HepG2 (cell line): ENCODE data around the gene RAB3C. TPM values are rescaled to one million over a fixed set of nuclear protein-coding genes. Genes with fewer than 3 reads are reported as not detected.

Source experiments
- ARID5B ChIP-seq: IDR thresholded peaks from 2 replicates; pipeline ENCODE4 v1.4.0; 2020; ENCODE audit warnings: mild to moderate bottlenecking, missing genetic modification reagents
- FOXP4 ChIP-seq: sonication (generic); formaldehyde crosslinking; IDR thresholded peaks from 2 replicates; pipeline ENCODE4 v1.4.0; 2020; ENCODE audit warnings: missing genetic modification reagents
- HDAC1 ChIP-seq: sonication (generic); formaldehyde crosslinking; IDR thresholded peaks from 2 replicates; pipeline ENCODE4 v1.5.1; 2020; ENCODE audit warnings: mild to moderate bottlenecking, missing genetic modification reagents
- HNF4A ChIP-seq: sonication (generic); formaldehyde crosslinking; IDR thresholded peaks from 2 replicates; pipeline ENCODE4 v1.4.0; 2020; ENCODE audit warnings: missing genetic modification reagents
- HNRNPH1 ChIP-seq: fragments of 200-400 bp; formaldehyde crosslinking; optimal IDR thresholded peaks from 2 replicates; pipeline ENCODE3; 2017; ENCODE audit warnings: mild to moderate bottlenecking, low read depth, low read length
- HOXA9 ChIP-seq: sonication (generic); formaldehyde crosslinking; IDR thresholded peaks from 2 replicates; pipeline ENCODE4 v1.8.1; 2022; ENCODE audit warnings: missing genetic modification reagents, mild to moderate bottlenecking, moderate library complexity, borderline replicate concordance
- LCORL ChIP-seq, 2 experiments: fragments of 450-650 bp in 1 of 2; sonication (generic) in 1 of 2; formaldehyde crosslinking in 1 of 2; IDR thresholded peaks; 2 replicates each; pipeline versions ENCODE4 v1.5.0 to v1.6.1; 2017 to 2020; ENCODE audit warnings: antibody characterized with exemption in 1 of 2, missing genetic modification reagents in 1 of 2
- MEIS2 ChIP-seq: sonication (generic); formaldehyde crosslinking; IDR thresholded peaks from 2 replicates; pipeline ENCODE4 v1.9.0; 2021; ENCODE audit warnings: mild to moderate bottlenecking, missing genetic modification reagents
- MIER3 ChIP-seq: IDR thresholded peaks from 2 replicates; pipeline ENCODE4 v1.6.1; 2016; ENCODE audit warnings: missing compliant biosample characterization, borderline replicate concordance
- NR2C2 ChIP-seq: sonication (generic); formaldehyde crosslinking; IDR thresholded peaks from 2 replicates; pipeline ENCODE4 v1.4.0; 2020; ENCODE audit warnings: missing genetic modification reagents, mild to moderate bottlenecking, moderate library complexity, borderline replicate concordance
- SRF ChIP-seq: IDR thresholded peaks from 2 replicates; pipeline ENCODE4 v1.6.1; 2011; ENCODE audit warnings: mild to moderate bottlenecking, low read depth, low read length, moderate library complexity
- XBP1 ChIP-seq: sonication (generic); formaldehyde crosslinking; IDR thresholded peaks from 2 replicates; pipeline ENCODE4 v1.5.0; 2020; ENCODE audit warnings: missing genetic modification reagents
- ZNF570 ChIP-seq: sonication (generic); formaldehyde crosslinking; IDR thresholded peaks from 2 replicates; pipeline ENCODE4 v1.4.0; 2020; ENCODE audit warnings: mild to moderate bottlenecking, missing genetic modification reagents, borderline replicate concordance
- ZNF772 ChIP-seq: sonication (generic); formaldehyde crosslinking; IDR thresholded peaks from 2 replicates; pipeline ENCODE4 v1.5.0; 2020; ENCODE audit warnings: mild to moderate bottlenecking, missing genetic modification reagents
- polyA plus RNA-seq, 8 experiments: library from polyadenylated mRNA; depleted of rRNA in 3 of 8; stranded (reverse) in 7 of 8; unstranded in 1 of 8; fragments of >200 nt; fragmentation: Illumina TruSeq in 4 of 8; extraction: Trizol in 4 of 8; gene quantifications; 2 replicates each; pipeline versions ENCODE4 v1.2.1 to v1.2.3, GENCODE V29; 2011 to 2016; ENCODE audit warnings: low read depth in 4 of 8, missing spikeins in 1 of 8, mixed read lengths in 1 of 8; ENCODE audit not compliant: insufficient read depth in 1 of 8
- total RNA-seq, 5 experiments: library from RNA; depleted of rRNA; stranded (reverse); fragments of >200 nt; fragmentation: Illumina TruSeq; extraction: Trizol; gene quantifications; 2 replicates each; pipeline ENCODE4 v1.2.3, GENCODE V29; 2016; ENCODE audit warnings: low read depth in 1 of 5
- TF ChIP-seq, protein P1 (sequence below): sonication (generic); formaldehyde crosslinking; IDR thresholded peaks from 2 replicates; pipeline ENCODE4 v1.5.0; 2020; ENCODE audit warnings: mild to moderate bottlenecking, missing genetic modification reagents
- TF ChIP-seq, protein P2 (sequence below): sonication (generic); formaldehyde crosslinking; IDR thresholded peaks from 2 replicates; pipeline ENCODE4 v1.5.1; 2020; ENCODE audit warnings: missing genetic modification reagents, mild to moderate bottlenecking, borderline replicate concordance

The RAB3C gene
- total and polyA plus RNA-seq, 2 of the 13 experiments (the other 11 are each of a cell fraction or from before 2014, with no cell fraction given), result not detected

GRCh38 chr5:58629271-58630159 is 46.6 kb downstream of the RAB3C start (continued):
- TF ChIP-seq NR2C2 (CRISPR knock-in tag) (no peak), LCORL (IDR thresholded peaks at IDR 0.05) (no peak), LCORL (CRISPR knock-in tag; IDR thresholded peaks at IDR 0.05) (no peak), XBP1 (CRISPR knock-in tag) (no peak), MIER3 (CRISPR knock-in tag) (no peak), HNRNPH1 (no peak), SRF (no peak), MEIS2 (CRISPR knock-in tag) (no peak), ZNF772 (CRISPR knock-in tag) (no peak), HDAC1 (CRISPR knock-in tag) (no peak), ZNF570 (CRISPR knock-in tag) (no peak), HOXA9 (CRISPR knock-in tag) (no peak), HNF4A (CRISPR knock-in tag) (peak; percentile 75), FOXP4 (CRISPR knock-in tag) (peak; percentile 42; the same call in 1 of the 2 replicates), ARID5B (CRISPR knock-in tag) (0 out of 2 replicates have a peak, but pooled peaks have one; percentile 17)
- TF ChIP-seq, protein P1, sequence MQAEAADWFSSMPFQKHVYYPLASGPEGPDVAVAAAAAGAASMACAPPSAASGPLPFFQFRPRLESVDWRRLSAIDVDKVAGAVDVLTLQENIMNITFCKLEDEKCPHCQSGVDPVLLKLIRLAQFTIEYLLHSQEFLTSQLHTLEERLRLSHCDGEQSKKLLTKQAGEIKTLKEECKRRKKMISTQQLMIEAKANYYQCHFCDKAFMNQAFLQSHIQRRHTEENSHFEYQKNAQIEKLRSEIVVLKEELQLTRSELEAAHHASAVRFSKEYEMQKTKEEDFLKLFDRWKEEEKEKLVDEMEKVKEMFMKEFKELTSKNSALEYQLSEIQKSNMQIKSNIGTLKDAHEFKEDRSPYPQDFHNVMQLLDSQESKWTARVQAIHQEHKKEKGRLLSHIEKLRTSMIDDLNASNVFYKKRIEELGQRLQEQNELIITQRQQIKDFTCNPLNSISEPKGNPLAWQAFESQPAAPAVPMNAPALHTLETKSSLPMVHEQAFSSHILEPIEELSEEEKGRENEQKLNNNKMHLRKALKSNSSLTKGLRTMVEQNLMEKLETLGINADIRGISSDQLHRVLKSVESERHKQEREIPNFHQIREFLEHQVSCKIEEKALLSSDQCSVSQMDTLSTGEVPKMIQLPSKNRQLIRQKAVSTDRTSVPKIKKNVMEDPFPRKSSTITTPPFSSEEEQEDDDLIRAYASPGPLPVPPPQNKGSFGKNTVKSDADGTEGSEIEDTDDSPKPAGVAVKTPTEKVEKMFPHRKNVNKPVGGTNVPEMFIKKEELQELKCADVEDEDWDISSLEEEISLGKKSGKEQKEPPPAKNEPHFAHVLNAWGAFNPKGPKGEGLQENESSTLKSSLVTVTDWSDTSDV (CRISPR knock-in tag), result no peak
- TF ChIP-seq, protein P2, sequence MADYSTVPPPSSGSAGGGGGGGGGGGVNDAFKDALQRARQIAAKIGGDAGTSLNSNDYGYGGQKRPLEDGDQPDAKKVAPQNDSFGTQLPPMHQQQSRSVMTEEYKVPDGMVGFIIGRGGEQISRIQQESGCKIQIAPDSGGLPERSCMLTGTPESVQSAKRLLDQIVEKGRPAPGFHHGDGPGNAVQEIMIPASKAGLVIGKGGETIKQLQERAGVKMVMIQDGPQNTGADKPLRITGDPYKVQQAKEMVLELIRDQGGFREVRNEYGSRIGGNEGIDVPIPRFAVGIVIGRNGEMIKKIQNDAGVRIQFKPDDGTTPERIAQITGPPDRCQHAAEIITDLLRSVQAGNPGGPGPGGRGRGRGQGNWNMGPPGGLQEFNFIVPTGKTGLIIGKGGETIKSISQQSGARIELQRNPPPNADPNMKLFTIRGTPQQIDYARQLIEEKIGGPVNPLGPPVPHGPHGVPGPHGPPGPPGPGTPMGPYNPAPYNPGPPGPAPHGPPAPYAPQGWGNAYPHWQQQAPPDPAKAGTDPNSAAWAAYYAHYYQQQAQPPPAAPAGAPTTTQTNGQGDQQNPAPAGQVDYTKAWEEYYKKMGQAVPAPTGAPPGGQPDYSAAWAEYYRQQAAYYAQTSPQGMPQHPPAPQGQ, result no peak
